HG03460 (cell line): Measurements from ENCODE around the gene RGS7.
"Not testable (repeated sequence)": the region's sequence is repeated elsewhere in the genome, so short reads cannot be mapped to it uniquely, and the experiment has no call there.

Experiments used
- ATAC-seq: cut with Tn5 transposase; IDR thresholded peaks from one replicate; pipeline ENCODE4 v1.9.1; 2021; ENCODE audit not compliant: unreplicated experiment

RGS7 gene

GRCh38 chr1:241332987-241333386 is 24.0 kb downstream of the RGS7 start:
- ATAC-seq: no peak

DNA sequence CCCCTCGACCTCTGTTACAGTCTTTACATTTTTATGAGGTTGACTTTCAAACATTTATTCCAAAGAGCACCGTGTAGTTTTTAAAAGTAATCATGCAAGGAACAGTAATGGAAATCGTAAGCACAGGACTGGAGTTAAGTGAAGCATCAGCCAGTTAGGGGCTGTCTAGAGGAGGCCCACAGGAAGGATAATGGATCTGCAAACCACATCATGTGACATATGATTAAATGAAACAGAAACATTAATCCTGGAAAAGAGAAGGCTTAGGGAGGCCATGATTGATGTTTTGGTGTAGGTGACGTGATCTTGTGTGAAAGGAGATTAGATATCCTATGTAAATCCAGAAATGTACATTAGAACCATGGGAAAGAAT is 25.0 kb downstream of the RGS7 start:
- ATAC-seq: no peak

- ATAC-seq: peak; percentile 37
Observed at GRCh38 chr1:241331328-241332036, 25.5 kb downstream of the RGS7 start.

DNA sequence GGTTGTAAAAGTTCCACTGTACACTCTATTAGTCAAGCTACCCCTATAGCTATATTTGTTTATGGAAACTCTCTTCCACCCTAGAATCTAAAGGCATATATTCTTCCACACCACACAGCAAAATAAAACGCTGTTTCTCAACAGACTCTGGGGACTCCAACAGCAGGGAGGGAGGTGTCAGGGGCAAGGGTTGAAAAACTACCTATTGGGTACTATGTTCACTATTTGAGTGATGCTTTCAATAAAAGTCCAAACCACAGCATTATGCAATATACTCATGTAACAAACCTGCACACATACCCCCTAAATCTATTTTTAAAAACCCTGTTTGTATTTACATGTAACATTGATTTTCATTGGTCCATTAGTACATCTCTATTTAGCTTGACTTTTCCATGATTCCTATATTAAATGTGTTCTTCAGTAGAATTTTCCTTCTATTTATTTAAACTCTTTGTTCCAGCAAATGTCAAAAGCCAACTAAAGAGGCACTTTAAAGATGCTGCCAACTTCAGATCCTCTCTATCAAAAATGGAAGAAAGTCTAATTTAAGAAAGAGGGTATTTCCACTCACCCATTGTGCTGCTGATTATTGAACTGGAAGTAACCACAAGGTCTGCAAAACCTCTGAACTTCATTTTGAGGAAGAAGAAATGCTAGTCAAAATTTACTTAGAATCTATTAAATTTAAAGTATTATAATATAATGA is 26.2 kb downstream of the RGS7 start:
- peak; percentile 58 for ATAC-seq

DNA sequence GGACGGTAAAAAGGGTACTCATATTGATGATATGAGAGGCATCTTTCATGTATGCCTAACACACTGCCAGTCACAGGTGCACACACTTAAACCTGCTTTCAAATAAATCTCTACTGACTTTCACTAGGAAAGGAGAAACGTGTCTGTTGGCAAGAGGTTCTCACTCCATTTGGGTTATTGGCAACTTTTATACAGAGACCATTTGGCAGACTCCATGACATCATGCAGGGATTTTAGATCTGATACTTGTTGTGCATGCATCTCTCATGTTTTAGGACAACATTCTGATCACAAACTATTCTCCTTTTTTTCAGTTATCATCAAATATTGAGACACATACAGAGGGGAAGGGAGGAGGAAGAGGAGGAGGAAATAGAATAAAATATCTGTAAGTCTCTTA is 31.5 kb downstream of the RGS7 start:
- ATAC-seq: no peak

DNA sequence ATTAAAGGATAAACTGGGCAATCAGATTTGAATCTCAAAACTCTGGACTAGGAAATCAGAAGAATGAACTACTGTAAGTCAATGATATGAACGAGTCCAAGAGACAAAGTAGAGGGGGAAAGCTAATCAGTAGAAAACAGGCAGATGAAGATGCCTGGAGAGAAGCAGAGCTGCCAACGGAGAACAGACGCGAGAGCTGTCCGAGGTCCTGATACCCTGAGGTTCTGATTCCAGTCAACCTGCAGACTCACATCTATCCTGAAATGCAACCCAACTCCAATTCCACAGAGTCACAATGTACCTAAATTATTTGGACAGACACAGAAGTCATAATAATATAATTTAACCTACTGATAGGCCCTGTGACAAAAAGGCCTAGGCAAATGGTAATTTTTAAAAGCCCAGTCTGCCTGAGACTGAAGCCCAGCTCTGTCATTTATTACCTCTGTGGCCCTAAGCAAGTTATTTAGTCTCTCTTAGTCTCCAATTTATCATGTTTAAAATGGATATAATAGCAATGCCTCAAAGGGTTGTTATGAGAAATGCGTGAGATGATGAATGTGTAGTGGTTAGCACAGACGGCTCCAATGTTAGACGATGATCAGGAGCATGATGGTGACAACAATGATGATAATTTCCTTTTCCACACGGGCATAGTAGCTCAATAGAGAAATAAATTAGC is 33.4 kb downstream of the RGS7 start:
- ATAC-seq: no peak

DNA sequence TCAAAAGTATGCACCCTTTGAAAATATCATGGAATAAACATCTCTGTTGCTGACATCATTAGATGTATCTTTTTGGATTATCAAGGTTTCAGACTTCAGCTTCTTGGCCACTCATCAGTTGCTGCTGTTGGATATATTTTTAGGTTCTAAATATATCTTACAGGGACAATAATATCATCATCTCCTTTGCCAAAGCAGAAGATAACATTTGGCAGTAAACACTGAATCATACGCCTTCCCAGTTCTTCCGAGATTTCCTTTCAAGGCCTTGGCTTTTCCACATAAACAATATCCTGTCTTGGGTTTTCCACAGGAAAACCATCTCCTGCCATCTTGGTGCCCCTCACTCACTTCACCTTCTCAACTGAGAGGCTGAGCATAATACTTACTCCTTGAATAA is 39.3 kb downstream of the RGS7 start:
- ATAC-seq: no peak

DNA sequence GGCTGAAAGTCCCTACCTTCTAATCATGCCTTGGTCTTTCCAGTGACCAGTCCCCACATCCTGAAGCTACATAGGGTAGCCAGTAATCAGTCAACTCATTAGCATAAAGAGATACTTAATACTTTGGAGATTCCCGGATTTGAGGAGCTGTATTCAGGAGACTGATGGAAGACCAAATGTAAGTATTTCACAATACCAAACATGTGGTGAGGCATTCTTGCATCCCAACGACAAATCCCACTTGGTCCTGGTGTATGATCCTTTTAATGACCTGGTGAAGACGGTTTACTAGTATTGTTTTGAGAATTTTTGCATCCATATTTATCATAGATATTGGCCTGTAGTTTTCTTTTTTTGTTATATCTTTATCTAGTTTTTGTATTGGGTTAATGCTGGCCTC is 40.6 kb downstream of the RGS7 start:
- ATAC-seq: no peak

GRCh38 chr1:241311056-241311746 is 45.8 kb downstream of the RGS7 start:
- no peak for ATAC-seq

- ATAC-seq: no peak
Observed at GRCh38 chr1:241310451-241310850, 46.6 kb downstream of the RGS7 start.

- ATAC-seq: no peak
Observed at GRCh38 chr1:241309651-241310050, 47.4 kb downstream of the RGS7 start.

DNA sequence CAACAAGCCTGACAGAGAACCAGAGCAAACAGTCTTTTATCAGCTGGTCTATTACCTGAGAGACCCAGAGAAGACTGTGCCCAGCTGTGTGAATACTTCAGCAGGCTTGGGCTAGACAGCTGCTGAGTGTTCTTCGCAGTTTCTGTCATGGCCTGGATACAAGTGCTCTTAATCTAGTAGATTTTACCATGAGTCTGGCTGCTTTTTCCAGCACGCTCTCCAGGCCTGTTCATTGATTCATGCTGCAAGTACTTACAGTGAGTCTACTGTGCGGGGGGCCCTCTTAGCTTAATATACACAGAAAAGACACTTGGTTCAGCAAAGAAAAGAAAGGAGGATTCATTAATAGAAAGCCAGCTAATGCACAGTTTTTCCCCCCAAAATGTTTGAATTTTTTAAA is 48.5 kb downstream of the RGS7 start:
- ATAC-seq: no peak

DNA sequence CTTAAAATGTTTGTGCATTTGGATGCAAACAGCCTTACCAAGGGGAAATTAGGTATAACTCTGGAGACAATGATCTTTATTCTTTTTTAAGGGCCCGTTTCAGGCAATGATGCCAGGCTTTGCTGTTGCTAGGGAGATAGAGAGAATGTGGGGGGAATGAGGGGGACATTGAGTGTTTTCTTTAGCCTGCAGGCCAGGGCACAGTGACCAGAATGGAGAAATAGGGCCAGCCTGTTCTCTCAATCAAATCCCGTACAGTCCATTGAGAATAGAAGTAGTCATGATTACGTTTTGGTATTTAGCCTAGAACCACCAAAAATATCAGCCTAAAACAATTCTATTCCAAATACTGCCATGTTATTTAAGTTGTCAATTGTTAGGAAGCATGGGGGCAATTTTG is 49.0 kb downstream of the RGS7 start:
- no peak for ATAC-seq

DNA sequence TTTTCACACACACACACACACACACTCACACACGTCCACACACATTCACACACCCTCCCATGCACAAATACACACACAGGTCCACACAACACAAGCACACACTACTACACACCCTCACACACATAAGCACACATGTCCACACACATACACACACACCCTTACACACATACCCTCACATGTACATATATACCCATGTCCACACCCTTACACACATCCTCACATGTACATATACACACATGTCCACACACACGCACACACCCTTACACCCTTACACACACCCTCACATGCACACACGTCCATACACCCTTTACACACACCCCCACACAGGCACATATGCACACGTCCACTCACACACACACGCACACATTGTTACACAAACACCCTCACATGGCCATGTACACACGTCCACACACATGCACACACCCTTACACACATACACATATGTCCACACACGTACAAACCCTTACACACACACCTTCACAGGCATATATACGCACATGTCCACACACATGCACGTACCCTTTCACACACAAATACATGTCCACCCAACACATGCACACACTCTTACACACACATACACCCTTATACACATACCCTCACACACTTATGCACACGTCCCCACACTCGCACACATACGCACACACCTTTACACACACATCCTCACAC is 50.7 kb downstream of the RGS7 start:
- ATAC-seq: no peak

DNA sequence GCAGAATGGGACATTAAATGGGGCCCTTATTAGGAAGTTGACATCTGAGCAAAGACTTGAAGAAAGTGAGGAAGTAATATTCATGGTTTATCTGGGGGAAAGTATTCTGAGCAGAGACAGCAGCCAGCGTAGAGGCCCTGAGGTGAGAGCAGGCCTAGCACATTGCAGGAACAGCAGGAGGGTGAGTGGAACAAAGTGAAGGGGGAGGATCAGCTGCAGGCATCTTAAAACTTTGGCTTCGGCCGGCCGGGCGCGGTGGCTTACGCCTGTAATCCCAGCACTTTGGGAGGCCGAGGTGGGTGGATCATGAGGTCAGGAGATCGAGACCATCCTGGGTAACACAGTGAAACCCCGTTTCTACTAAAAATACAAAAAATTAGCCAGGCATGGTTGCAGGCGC is 55.0 kb downstream of the RGS7 start:
- not testable (repeated sequence) for ATAC-seq

DNA sequence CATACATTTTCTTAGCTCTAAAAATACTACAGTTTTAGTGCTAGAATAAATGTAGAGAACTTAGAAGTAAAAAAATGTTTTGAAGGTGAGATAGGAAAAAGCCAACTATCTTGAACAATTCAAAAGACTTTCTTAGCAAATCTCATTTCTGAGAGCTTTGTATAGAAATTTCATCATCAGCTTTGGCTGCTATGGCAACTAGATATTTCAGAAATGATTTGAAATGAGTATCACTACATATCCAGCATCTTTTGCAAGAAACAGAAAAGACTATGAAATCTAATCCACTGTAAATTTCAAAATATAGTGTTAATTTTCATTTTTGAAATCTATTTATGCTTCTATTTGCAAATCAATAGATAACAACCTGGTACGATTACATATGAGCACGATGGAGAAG is 57.7 kb downstream of the RGS7 start:
- ATAC-seq: no peak

DNA sequence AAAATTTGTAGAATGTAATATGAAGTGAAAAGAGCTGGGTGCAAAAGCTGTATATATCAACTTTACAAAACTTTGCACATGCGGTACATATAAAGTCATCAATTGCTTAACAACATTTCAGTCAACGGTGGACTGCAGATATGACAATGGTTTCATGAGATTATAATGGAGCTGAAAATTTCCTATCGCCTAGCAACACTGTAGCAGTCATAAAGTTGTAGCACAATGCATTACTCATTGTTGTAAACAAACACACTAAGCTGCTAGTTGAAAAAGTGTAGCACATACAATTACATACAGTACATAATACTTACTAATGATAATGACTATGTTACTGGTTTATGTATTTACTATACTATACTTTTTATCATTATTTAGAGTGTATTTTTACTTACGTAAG is 64.0 kb downstream of the RGS7 start:
- no peak for ATAC-seq

DNA sequence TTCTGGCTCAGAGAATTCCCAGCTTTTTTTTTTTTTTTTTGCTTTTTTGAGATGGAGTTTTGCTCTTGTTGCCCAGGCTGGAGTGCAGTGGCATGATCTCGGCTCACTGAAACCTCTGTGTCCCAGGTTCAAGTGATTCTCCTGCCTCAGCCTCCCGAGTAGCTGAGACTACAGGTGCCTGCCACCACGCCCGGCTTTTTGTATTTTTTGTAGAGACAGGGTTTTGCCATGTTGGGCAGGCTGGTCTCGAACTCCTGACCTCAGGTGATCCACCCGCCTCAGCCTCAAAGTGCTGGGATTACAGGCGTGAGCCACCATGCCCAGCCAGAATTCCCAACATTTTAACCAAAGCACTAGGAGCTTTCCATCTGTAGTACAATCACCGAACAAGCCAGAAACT is 65.5 kb downstream of the RGS7 start:
- ATAC-seq: not testable (repeated sequence)

DNA sequence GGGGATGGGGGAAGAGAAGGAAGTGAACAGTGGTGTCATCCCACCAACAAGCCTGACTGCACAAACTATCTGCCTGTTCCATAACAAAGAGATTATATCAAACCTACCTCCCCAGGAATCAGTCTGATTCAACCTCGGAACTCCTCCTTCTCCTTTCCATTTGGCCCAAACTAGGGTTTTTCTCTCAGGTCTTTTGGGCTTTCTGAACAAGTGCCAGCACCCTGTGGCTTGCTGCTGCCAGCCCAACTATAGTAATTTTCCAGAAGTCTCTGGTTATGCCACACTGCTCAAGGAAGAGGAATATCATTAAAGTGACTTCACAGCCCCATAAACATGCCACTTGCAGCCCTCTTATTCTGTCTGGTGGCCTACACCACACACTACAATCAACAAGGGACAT is 70.5 kb downstream of the RGS7 start:
- ATAC-seq: no peak

DNA sequence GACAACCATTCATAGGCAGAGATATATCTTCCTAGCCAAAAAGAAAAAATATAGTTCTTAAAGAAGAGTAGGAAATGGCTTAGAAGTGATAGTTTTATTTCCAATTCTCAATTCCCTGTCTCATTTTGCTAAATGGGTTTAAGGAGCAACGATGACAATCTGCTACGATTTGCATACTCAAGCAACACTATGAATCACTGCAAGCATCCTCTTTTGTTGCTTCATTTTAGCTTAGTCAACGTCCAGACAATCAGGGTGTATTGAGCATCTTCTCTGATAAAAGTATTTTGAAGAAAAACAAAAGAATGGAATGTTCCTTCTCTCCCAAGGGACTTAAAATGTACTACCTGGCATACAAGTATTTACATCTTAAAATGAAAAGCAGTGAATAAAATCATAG is 80.6 kb downstream of the RGS7 start:
- ATAC-seq: no peak

- no peak for ATAC-seq
Observed at GRCh38 chr1:241275981-241276380, 81.0 kb downstream of the RGS7 start.
